HepG2 (cell line): ENCODE results near the gene ARHGAP22. TPM values are rescaled to one million over a fixed set of nuclear protein-coding genes. Genes with fewer than 3 reads are reported as not detected.

ENCODE experiments used
- ATF3 ChIP-seq: sonication (generic); formaldehyde crosslinking; IDR thresholded peaks from 2 replicates; pipeline ENCODE4 v1.4.0; 2020; ENCODE audit warnings: missing genetic modification reagents
- GABPA ChIP-seq, 2 experiments: IDR thresholded peaks; 2 replicates each; pipeline ENCODE4 v1.6.1; 2011 to 2016; ENCODE audit warnings: low read depth in 2 of 2, low read length in 1 of 2, missing biosample characterization in 1 of 2, missing genetic modification characterization in 1 of 2
- HMGXB3 ChIP-seq: sonication (generic); formaldehyde crosslinking; IDR thresholded peaks from 2 replicates; pipeline ENCODE4 v1.4.0; 2020; ENCODE audit warnings: missing genetic modification reagents, borderline replicate concordance
- JUND ChIP-seq: sonication (generic); formaldehyde crosslinking; IDR thresholded peaks from 2 replicates; pipeline ENCODE4 v1.8.0; 2022; ENCODE audit warnings: mild to moderate bottlenecking, missing genetic modification reagents
- MED8 ChIP-seq: sonication (generic); formaldehyde crosslinking; IDR thresholded peaks from 2 replicates; pipeline ENCODE4 v1.8.1; 2023; ENCODE audit warnings: mild to moderate bottlenecking, missing genetic modification reagents; ENCODE audit not compliant: insufficient replicate concordance
- NR2F1 ChIP-seq, 2 experiments: fragments of 450-650 bp in 1 of 2; formaldehyde crosslinking in 1 of 2; IDR thresholded peaks; 2 replicates each; pipeline versions ENCODE4 v1.5.0 to v1.6.1; 2016 to 2020; ENCODE audit warnings: mild to moderate bottlenecking in 1 of 2, missing compliant biosample characterization in 1 of 2, missing genetic modification reagents in 1 of 2, moderate library complexity in 1 of 2
- POLR2AphosphoS2 ChIP-seq: IDR thresholded peaks from 2 replicates; pipeline ENCODE4 v1.6.1; 2011; ENCODE audit warnings: low read depth, low read length, improper control_type of control experiment
- PRMT3 ChIP-seq: sonication (generic); formaldehyde crosslinking; IDR thresholded peaks from 2 replicates; pipeline ENCODE4 v1.8.1; 2022; ENCODE audit warnings: low read depth, mild to moderate bottlenecking, moderate library complexity, missing genetic modification reagents, borderline replicate concordance
- RFXANK ChIP-seq: IDR thresholded peaks from 2 replicates; pipeline ENCODE4 v1.6.1; 2016
- SIX4 ChIP-seq: sonication (generic); formaldehyde crosslinking; IDR thresholded peaks from 2 replicates; pipeline ENCODE4 v1.4.0; 2020; ENCODE audit warnings: missing genetic modification reagents
- SKI ChIP-seq: fragments of 450-650 bp; IDR thresholded peaks from one replicate; pipeline ENCODE4 v1.6.1; 2018; ENCODE audit warnings: mild to moderate bottlenecking; ENCODE audit not compliant: partially characterized antibody
- SMARCC2 ChIP-seq: fragments of 450-650 bp; IDR thresholded peaks from 2 replicates; pipeline ENCODE4 v1.6.1; 2017; ENCODE audit warnings: antibody characterized with exemption, mild to moderate bottlenecking
- TEAD2 ChIP-seq: sonication (generic); formaldehyde crosslinking; IDR thresholded peaks from 2 replicates; pipeline ENCODE4 v1.9.0; 2021; ENCODE audit warnings: missing genetic modification reagents
- TFAP4 ChIP-seq: sonication (generic); IDR thresholded peaks from 2 replicates; pipeline ENCODE4 v1.6.1; 2016; ENCODE audit warnings: low read depth, borderline replicate concordance
- ZNF234 ChIP-seq: sonication (generic); formaldehyde crosslinking; conservative IDR thresholded peaks from 2 replicates; pipeline ENCODE4 v1.5.1; 2020; ENCODE audit warnings: mild to moderate bottlenecking, missing genetic modification reagents
- ZNF350 ChIP-seq: sonication (generic); formaldehyde crosslinking; IDR thresholded peaks from 2 replicates; pipeline ENCODE4 v1.4.0; 2020; ENCODE audit warnings: mild to moderate bottlenecking, low read depth, missing genetic modification reagents, borderline replicate concordance
- ZNF609 ChIP-seq: sonication (generic); formaldehyde crosslinking; IDR thresholded peaks from 2 replicates; pipeline ENCODE4 v1.4.0; 2020; ENCODE audit warnings: mild to moderate bottlenecking, missing genetic modification reagents, borderline replicate concordance
- ZNF644 ChIP-seq: IDR thresholded peaks from 2 replicates; pipeline ENCODE4 v1.6.1; 2016; ENCODE audit warnings: low read depth
- ZNF713 ChIP-seq: sonication (generic); formaldehyde crosslinking; IDR thresholded peaks from 2 replicates; pipeline ENCODE4 v1.4.0; 2020; ENCODE audit warnings: mild to moderate bottlenecking, missing genetic modification reagents
- polyA plus RNA-seq, 8 experiments: library from polyadenylated mRNA; depleted of rRNA in 3 of 8; stranded (reverse) in 7 of 8; unstranded in 1 of 8; fragments of >200 nt; fragmentation: Illumina TruSeq in 4 of 8; extraction: Trizol in 4 of 8; gene quantifications; 2 replicates each; pipeline versions ENCODE4 v1.2.1 to v1.2.3, GENCODE V29; 2011 to 2016; ENCODE audit warnings: low read depth in 4 of 8, missing spikeins in 1 of 8, mixed read lengths in 1 of 8; ENCODE audit not compliant: insufficient read depth in 1 of 8
- total RNA-seq, 5 experiments: library from RNA; depleted of rRNA; stranded (reverse); fragments of >200 nt; fragmentation: Illumina TruSeq; extraction: Trizol; gene quantifications; 2 replicates each; pipeline ENCODE4 v1.2.3, GENCODE V29; 2016; ENCODE audit warnings: low read depth in 1 of 5

Gene ARHGAP22
- total and polyA plus RNA-seq, 2 of the 13 experiments (the other 11 are each of a cell fraction or from before 2014, with no cell fraction given) = 0.08 to 0.38 TPM

- TF ChIP-seq JUND (CRISPR knock-in tag) (no peak), MED8 (CRISPR knock-in tag) (no peak), PRMT3 (CRISPR knock-in tag) (no peak), ZNF609 (CRISPR knock-in tag) (no peak), POLR2AphosphoS2 (no peak), ZNF713 (CRISPR knock-in tag) (no peak), TFAP4 (no peak), SMARCC2 (no peak), SKI (no peak), HMGXB3 (CRISPR knock-in tag) (no peak), ATF3 (no peak), RFXANK (no peak), ZNF234 (no peak), ZNF350 (no peak), NR2F1 (CRISPR knock-in tag; IDR thresholded peaks at IDR 0.05) (no peak), TEAD2 (no peak), GABPA (IDR thresholded peaks at IDR 0.05; ENCODE audit: low read depth, low read length) (peak; percentile 51), GABPA (CRISPR knock-in tag; IDR thresholded peaks at IDR 0.05; ENCODE audit: low read depth) (peak; percentile 77), SIX4 (CRISPR knock-in tag) (no peak), ZNF644 (no peak)
These were observed 145.4 kb downstream of the ARHGAP22 start (continued) for GRCh38 chr10:48459270-48460150.
